NCI-H128 (cell line): ENCODE measurements around the gene RGMA.
"Not testable (repeated sequence)": the region's sequence is repeated elsewhere in the genome, so short reads cannot be mapped to it uniquely, and the experiment has no call there.

ENCODE experiments used
- DNase-seq: peaks from one replicate; lab custom pipeline; 2025; ENCODE audit not compliant: unreplicated experiment; lab: John Stamatoyannopoulos, UW

RGMA gene

DNA sequence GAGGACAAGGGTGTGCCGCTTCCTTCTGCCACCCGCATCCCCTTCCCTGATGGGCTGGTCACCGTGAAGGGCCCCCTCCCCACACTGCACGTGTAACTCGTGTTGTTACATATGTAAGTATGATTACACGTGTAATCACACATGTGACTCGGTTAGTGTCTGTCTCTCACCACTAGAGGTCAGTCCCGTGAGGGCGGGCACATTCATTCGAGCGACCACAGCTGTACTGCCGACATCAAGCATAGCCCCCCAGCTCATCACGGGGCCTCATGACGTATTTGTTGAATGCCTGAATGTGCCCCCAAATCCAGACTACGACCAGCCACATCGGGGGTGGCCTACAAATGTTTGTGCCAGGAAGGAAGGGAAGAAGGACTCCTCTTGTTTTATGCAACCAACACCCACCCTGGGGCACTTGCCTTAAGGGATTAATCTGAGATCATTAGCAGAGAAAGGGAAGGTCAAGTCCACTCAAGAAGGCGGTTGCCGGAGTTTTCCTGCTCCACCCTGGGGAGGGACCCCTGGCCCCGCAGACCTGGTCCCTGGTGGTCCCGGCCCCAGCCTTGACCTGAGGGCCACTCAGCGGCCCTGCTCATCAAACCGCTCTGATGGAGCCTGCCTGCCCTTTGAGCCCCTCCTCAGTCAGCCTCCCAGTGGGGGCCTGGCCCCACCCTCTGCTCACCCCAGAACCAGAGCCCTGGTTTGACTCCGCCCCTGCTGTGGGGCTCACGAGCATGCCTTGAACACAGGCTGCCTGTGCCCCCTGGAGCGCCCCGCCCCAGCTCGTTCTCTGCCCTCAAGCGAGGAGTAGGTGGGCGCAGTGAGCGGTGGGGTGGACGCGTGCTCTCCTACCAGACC lies 52.8 kb downstream of the RGMA start:
- no peak for DNase-seq

DNA sequence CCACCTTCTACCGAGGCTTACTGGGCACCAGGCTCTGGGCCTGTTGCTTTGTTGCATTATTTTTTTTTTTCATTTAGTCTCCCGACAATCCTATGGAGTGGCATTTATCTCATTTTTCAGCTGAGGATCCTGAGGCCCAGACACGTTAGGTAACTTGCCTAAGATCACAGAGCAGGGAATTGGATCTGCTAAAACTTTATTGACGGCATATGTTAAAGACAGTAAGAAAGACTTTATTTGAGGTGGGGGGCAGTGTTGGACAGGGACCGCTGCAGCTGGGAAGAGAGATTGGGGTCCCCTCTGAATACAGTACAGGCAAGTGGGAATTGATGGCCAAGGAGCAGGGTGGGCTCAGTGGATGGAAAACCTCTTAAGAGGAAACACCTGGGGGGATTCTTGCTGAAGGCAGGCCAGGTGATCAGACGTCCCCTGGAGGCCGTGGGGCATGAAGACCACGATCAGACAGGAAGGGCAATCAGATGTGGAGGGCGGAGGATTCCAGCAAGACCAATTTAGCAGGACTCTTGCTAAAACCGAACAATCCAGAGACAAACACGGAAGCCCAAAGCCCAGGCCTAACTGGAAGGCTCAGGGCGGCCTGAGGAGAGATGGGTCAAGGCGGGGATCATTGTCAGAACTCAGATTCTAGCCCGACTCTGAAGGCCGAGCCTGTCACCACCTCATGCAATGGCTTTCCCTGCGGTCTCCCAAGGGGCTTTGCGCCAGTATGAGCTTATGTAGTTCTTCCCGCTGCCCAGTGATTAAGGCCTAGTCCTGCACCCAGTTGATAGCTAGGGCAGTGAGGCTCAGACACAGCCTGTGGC lies 53.7 kb downstream of the RGMA start:
- DNase-seq = no peak

DNA sequence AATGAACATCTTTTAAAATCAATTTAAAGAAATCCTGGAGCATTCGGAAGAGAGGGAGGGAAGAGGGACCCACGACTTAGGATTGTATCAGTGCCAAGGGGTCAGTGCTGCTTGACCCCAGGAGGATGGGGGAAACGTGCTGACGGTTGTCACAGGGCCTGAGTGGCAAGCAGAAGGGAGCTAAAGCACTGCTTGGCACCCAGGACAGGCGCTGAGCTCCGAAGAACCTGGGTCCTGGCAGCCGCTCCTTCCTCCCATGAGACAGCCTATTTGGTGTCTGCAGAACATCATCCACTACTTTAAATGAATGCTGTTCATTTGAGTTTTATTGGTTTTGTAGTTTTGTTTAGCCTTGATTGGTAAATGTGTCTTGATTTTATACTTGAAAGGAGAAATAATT lies 54.5 kb downstream of the RGMA start:
- no peak for DNase-seq

DNA sequence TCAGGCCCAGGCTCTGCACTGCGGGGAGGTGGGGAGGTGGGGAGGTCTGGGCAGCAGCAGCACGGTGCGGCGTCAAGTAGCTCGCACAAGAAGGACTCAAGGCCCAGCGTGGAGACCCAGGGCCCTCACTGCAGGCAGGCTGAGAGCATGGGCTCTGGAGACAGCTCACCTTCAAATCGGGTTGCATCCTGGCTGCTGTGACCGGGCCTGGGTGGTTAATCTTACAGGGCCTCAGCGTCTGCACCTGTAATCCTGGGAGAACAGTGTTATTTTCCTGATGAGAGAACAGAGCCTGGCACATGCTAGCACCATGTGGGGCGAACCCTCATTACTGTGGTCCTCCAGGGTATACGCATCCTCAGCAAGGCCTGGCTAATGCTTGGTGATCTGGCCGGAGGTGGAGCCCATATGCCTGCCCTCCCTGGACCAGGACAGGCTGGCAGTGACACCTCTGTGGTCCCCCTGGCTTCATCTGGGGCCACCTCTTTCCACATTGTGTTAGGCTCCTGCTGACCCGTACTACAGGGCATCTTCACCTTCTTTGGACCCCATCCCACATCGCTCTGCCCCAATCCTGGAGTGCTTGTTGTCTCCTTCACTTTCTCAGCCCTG lies 55.5 kb downstream of the RGMA start:
- DNase-seq = no peak

DNA sequence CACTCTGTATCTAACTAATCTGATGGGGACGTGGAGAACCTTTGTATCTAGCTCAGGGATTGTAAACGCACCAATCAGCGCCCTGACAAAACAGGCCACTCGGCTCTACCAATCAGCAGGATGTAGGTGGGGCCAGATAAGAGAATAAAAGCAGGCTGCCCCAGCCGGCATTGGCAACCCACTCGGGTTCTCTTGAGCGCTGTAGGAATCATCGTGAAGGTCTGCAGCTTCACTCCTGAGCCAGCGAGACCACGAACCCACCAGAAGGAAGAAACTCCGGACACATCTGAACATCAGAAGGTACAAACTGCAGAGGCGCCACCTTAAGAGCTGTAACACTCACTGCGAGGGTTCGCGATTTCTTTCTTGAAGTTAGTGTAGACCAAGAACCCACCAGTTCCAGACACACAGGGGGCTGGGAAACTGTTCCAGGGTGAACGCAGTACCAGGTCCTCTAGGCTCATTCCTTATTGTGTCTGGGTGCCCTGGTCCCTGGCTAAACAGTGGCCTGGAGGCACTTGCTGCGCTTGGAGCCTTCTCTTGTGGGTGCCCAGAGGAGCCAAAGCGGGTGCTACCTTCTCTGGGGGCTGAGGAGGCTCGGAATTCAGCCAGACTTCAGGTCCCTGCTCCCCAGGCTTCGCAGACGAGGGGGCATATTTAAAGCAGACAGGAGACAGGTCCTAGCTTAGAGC lies 56.4 kb downstream of the RGMA start:
- not testable (repeated sequence) for DNase-seq

DNA sequence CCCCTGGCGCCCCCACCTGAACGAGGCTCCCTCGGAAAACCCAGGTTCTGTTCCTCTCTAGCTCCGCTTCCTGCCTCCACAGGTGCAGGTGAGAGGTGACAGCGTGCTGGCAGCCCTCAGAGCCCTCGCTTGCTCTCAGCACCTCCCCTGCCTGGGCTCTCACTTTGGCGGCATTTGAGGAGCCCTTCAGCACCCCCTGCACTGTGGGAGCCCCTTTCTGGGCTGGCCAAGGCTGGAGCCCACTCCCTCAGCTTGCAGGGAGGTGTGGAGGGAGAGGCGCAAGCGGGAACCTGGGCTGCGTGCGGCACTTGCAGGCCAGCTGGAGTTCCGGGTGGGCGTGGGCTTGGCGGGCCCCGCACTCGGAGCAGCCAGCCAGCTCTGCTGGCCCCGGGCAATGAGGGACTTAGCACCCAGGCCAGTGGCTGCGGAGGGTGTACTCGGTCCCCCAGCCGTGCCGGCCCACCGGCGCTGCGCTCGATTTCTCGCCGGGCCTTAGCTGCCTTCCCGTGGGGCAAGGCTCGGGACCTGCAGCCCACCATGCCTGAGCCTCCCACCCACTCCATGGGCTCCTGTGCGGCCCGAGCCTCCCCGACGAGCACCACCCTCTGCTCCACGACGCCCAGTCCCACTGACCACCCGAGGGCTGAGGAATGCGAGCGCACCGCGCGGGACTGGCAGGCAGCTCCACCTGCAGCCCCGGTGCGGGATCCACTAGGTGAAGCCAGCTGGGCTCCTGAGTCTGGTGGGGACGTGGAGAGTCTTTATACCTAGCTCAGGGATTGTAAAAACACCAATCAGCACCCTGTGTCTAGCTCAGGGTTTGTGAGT lies 57.2 kb downstream of the RGMA start:
- DNase-seq = not testable (repeated sequence)

DNA sequence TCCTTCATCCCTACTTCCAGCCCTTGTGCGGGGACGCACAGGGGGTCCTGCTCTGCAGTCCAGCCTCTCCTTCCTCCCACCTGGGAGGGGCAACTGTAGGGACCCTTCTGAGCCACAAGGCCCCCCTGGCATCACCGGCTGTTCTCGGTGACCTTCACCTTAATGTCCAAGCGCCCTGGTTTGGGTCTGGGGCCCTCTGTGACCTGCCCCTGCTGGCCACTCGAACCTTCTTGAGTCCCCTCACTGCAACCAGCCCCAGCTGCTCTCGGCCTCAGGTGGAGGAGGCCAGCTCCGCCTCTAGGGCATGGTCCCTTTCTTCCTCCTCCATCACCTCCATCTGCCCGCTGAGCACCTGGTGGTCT lies 57.9 kb downstream of the RGMA start:
- DNase-seq = no peak

DNA sequence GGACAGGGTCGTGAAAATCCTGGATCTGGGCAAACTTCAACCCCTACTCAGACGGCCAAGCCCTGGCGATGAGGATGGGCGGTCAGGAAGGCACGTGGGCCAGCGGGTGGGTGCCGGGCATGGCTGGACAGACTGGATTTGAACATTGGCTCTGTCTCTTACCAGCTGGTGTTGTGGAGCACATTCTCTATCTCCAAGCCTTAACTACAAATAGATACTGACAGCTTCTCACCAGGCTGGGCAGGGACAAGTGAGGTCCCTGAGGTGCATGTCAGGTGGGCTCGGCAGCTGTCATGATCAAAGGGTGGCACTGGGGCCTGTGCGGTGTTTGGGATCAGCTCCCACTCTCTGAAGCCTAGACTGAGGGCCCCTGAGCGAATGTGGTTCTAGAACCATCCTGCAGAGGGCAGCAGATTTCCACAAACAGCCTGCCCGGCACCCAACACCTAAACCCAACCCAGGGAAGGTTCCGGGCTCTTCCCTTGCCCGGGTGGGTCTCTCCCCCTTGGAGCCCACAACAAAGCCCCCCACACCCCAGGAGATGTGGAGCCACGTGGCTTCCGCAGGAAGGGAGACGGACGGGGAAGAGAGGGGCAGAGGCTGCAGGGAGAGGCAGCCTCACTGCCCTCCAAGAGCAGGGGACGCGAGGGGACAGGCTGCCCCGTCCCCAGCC lies 58.4 kb downstream of the RGMA start:
- peak; percentile 6 for DNase-seq

DNA sequence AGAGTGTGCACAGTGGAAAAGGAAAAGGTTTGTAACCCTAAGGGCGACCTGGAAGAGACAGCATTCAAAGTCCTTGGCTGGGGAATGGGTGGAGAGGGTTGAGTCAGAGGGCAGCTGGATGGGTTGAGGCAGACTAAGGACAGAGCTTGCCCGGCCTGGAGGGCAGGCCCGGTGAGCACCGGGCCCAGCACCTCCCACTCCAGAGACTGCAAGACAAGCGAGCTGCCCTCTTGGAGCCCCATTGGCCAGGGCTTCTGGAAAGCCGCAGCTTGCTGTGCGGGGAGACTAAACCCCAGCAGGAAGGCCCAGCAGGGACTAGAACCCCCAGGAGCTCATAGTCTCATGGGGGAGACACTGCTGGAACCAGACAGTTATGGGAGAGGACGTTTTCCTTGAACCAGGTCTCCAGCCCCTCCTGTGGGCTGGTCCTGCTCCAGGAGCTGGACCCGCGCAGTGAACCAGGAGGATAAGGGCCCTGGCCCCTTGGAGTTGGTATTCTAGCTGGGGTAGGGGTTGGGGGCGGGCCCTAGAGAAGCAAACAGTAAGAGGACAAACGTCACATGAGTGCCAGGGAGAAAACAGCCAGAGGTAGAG lies 59.1 kb downstream of the RGMA start:
- no peak for DNase-seq

DNA sequence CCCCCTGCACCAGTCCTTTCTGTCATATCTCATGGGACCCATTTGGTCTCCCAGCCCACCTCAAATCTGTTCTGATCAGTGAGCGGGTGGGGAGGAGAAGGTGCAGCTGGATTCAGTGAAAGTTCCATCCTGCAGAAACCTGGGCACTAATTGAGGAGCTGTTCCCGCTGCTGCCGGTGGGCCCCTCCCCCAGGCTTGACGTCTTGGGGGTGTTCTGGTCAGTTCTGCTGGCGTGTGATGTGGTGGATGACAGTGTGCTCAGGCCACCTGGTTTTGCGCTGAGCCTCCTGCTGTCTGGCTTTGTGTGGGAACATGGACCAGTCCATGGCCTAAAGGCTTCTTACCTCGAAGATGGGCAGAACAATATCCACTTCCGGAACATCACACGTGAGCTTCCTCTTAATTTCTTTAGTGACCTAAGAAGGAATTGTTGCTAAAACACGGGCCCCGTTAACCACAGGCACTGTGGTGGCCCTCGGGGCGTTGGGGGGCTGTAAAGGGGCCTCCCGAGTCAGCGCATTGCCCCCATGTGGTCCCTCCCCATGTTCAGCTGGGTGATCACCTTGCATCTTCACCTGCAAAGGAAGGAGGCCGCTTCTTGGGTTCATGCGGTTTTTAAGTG lies 59.7 kb downstream of the RGMA start:
- no peak for DNase-seq

DNA sequence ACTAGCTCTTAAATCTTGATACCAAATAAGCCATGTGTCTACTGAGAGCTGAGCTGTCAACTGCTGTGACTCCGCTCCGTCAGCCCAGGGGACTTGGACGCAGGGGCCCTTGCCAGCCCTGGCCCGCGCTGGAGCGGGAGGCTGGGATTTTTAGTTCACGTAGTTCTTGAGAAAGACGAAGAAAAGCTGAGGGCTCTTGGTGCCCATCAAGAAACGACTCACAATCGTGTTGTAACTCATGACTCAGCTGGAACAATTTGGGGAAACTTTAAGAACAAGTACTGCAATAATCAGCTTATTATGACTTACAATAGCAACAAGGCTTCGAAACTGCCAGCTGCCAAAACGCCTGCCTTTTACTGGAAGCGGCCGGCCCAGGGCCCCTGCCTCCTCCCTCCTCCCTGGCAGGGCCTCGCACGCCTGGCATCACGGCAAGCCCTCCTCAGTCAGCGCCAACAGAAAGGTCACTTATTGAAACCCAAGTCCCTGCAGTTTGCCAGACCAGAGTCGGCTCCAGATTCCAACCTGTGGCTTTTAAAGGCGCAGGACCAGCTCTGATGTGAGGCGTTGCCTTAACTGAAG lies 60.3 kb downstream of the RGMA start:
- DNase-seq = no peak

DNA sequence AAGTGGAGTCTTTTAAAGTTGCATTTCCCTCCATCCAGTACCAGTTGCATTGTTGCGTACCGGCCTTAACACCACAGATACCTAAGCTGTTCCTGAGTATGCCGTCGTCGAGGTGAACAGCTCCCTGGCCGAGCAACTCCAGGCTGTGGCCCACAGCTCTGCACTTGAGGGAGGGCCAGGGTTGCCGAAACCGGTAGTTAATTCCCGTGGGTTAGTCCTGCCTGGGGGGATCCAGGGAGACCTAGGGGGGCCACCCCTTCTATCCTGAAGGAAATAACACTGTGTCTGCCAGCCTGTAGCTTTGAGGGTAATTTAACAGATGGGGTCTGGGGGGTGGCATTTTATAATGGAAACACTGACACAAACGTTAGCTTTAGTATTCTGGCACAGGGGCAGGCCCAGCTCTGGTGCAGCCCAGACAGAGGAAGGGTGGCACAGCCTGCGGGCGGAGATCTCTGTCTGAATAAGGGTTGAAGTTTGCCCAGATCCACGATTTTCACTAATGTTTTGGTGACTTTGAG lies 60.8 kb downstream of the RGMA start:
- no peak for DNase-seq

DNA sequence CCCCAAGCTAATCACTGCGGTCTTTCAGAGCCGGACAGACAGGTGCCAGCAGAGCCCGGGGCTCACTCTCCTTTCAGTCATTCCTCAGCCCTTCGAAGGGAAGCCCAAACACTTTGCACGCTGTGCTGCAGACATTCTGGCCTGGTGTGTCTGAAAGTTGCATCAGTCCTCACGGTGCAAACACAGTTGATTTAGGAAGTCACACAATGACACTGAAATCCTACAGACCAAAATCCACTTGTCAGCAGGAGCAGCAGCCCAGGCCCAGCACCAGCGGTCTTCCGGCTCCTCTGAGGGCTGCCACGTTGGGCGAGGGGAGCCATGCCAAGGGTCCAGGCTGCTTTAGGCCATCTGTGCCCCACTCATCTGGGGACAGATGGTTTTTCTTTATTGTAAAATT lies 61.6 kb downstream of the RGMA start:
- DNase-seq = no peak

DNA sequence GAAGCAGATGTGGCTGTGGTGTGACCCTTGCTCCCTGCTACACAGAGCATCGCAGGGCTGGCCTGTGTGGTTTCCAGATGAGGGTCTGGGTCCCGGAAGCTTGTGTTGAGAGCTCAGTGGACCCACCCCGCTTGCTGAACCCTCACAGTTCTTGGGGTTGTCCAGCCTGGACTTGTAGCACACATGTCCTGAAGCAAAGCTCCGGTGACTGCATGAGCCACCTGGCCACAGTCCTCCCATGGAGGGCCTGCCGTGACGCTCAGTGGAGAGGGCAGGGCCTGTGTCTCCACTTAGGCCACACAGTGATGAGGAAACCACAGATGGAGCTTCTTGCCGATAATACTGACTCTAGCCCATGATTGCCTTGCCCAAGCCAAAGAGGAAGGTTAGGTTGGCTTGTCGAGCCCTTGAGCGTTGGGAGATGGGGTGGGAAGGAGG lies 62.6 kb downstream of the RGMA start:
- no peak for DNase-seq

DNA sequence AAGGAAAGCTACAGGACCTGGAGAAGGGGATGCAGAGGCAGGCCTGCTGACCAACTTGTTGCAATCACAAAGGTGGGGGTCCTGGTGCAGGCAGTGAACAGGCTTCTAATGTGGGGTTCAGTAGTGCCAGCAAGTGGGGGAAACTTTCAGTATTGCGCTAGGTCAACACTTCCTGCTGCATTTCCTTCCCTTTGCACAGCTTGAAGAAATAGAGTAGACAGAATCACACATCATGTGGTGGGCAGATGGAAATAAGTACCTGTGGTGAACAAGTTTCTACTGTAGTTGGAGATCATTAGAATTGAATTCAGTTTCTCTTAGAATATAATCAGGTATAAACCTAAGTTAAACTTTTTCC lies 63.4 kb downstream of the RGMA start:
- DNase-seq = no peak

DNA sequence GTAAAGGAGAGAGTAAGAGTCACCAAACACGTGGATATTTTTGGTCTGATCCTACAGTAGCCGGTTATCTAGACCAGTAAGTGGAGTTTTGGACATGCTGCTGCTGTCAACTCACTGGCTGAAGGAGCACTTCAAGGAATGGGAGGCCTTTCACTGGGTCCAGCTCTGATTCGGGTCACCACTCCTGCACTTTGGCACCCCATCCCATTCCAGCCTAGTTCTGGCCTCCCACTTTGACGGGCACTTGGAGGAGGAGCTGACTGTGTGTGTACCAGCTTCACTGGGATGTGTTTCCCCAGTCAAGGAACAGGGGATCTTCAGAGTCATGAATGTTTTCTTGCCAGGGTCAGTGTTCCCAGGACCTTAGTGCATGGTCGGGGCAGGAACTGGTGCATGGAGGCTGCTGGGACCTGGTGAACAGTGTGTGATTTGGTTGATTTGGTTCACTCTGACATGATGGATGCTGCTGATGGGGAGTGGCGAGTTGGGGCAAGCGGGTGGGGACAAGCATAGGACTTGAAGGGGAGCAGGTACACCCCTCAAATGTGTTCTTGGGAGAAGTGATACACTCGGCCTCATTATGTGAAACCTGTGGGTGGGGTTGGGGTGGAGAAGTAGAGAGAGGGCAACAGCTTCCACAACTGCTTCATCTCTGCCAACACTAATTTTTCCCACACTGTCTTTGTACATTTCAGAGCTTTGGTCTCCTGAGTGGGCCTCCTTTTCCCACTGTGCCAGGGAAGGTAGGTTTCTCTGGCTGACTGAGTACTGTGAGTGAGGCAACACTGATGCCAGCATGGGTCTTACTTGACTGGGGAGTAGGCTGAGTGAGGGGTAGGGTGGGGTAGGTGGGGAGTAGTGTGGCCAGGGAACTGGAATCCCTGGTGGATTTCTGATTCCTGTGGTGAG lies 64.0 kb downstream of the RGMA start:
- DNase-seq = no peak

DNA sequence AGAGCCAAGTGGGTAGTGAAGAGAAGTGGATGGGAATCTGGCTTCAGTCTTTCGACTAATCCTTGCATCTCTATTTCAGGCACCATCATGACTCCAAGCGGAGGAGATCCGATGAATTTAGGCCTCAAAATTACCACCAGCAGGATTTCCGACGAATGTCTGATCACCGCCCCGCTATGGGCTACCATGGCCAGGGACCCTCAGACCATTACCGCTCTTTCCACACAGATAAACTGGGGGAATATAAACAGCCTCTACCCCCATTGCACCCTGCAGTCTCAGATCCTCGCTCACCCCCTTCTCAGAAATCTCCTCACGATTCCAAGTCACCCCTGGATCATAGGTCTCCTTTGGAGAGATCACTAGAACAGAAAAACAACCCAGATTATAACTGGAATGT lies 64.7 kb downstream of the RGMA start:
- DNase-seq = no peak
